DND-41 (cell line): Measurements from ENCODE around the gene AVPI1.
A peak's percentile ranks its signal among the peaks of the same experiment; 100 is the strongest.

Experiments used
- ATAC-seq: fragments of 200-7000 bp; cut with Tn5 transposase; 3 replicates; pipeline ENCODE4 v1.9.1; 2021; ENCODE audit warnings: low read depth; ENCODE audit not compliant: insufficient read depth
- DNase-seq: peaks from one replicate; pipeline ENCODE4 v3.0.0-alpha.2; 2020
- H2AFZ ChIP-seq: 2 replicates; pipeline ENCODE4 v1.6.0; 2012; ENCODE audit warnings: low read depth, low read length
- H3K27ac ChIP-seq: 2 replicates; pipeline ENCODE4 v1.5.1; 2012; ENCODE audit warnings: low read length, inconsistent platforms
- H3K27me3 ChIP-seq: fragments of 200-600 bp; sonication (generic); 2 replicates; pipeline ENCODE4 v1.6.0; 2012; ENCODE audit warnings: low read length, mild to moderate bottlenecking, inconsistent platforms; ENCODE audit not compliant: insufficient read depth, poor library complexity
- H3K36me3 ChIP-seq: 2 replicates; pipeline ENCODE4 v1.5.1; 2012; ENCODE audit warnings: low read length, inconsistent platforms; ENCODE audit not compliant: insufficient read depth
- H3K4me1 ChIP-seq: 2 replicates; pipeline ENCODE4 v1.5.1; 2012; ENCODE audit warnings: mild to moderate bottlenecking, low read length; ENCODE audit not compliant: insufficient read depth
- H3K4me2 ChIP-seq: 2 replicates; pipeline ENCODE4 v1.6.0; 2012; ENCODE audit warnings: mild to moderate bottlenecking, moderate library complexity, low read length, inconsistent platforms; ENCODE audit not compliant: insufficient read depth
- H3K4me3 ChIP-seq, 2 experiments: fragments of 200-600 bp in 1 of 2; shearing (Covaris generic) in 1 of 2; 2 replicates each; pipeline ENCODE4 v1.5.1; 2012 to 2016; ENCODE audit warnings: inconsistent platforms in 2 of 2, low read length in 2 of 2, mild to moderate bottlenecking in 2 of 2, low read depth in 1 of 2, moderate library complexity in 1 of 2
- H3K79me2 ChIP-seq: 2 replicates; pipeline ENCODE4 v1.6.0; 2012; ENCODE audit warnings: low read length, inconsistent platforms; ENCODE audit not compliant: insufficient read depth
- H3K9ac ChIP-seq: 2 replicates; pipeline ENCODE4 v1.6.0; 2012; ENCODE audit warnings: low read depth, mild to moderate bottlenecking, inconsistent platforms, low read length, moderate library complexity
- H3K9me3 ChIP-seq: 2 replicates; pipeline ENCODE4 v1.5.1; 2012; ENCODE audit warnings: low read length, moderate library complexity, mild to moderate bottlenecking, inconsistent platforms; ENCODE audit not compliant: insufficient read depth, severe bottlenecking
- H4K20me1 ChIP-seq: 2 replicates; pipeline ENCODE4 v1.6.0; 2012; ENCODE audit warnings: low read length; ENCODE audit not compliant: insufficient read depth
- CTCF ChIP-seq: IDR thresholded peaks from 2 replicates; pipeline ENCODE4 v1.5.1; 2012; ENCODE audit warnings: borderline replicate concordance, low read length, moderate library complexity, mild to moderate bottlenecking; ENCODE audit not compliant: poor library complexity, severe bottlenecking; ENCODE audit errors: extremely low read depth
- EZH2 ChIP-seq: IDR thresholded peaks from 3 replicates; pipeline ENCODE4 v1.6.1; 2012; ENCODE audit warnings: borderline replicate concordance, low read depth, mild to moderate bottlenecking, moderate library complexity, low read length, inconsistent platforms; ENCODE audit not compliant: severe bottlenecking

The AVPI1 gene

GRCh38 chr10:97733256-97733655 is 46.2 kb upstream of the AVPI1 start:
- no peak overlapping the region for H2AFZ ChIP-seq
- no peak overlapping the region for H3K4me2 ChIP-seq
- ATAC-seq (no peak), DNase-seq (no peak)
- no peak overlapping the region for H3K9ac ChIP-seq
- H3K9me3 ChIP-seq = no peaks in the 10 kb centered on the region
- H3K79me2 ChIP-seq = peaks cover 13% of the 10 kb centered on the region
- no peaks in the 10 kb centered on the region for H3K27me3 ChIP-seq
- peaks cover 17% of the 10 kb centered on the region for H3K4me1 ChIP-seq
- peaks cover 8% of the 10 kb centered on the region; the same call in 1 of the 2 replicates for H3K36me3 ChIP-seq
- H3K27ac ChIP-seq = no peak overlapping the region
- H4K20me1 ChIP-seq = peaks cover 7% of the 10 kb centered on the region
- no peak overlapping the region for H3K4me3 ChIP-seq
- no peak for TF ChIP-seq EZH2
- TF ChIP-seq CTCF = no peak

- Histone ChIP-seq H2AFZ (no peak overlapping the region), H3K79me2 (peaks cover under 1% of the 10 kb centered on the region; the same call in 1 of the 2 replicates), H3K4me2 (no peak overlapping the region), H3K27me3 (no peaks in the 10 kb centered on the region), H3K36me3 (no peaks in the 10 kb centered on the region; the same call in 1 of the 2 replicates), H3K9ac (no peak overlapping the region), H4K20me1 (no peaks in the 10 kb centered on the region), H3K4me1 (peaks cover 9% of the 10 kb centered on the region), H3K4me3 (no peak overlapping the region), H3K27ac (no peak overlapping the region), H3K9me3 (no peaks in the 10 kb centered on the region)
- DNase-seq (no peak), ATAC-seq (no peak)
- TF ChIP-seq EZH2 = no peak
- TF ChIP-seq CTCF = no peak
These were observed 45.0 kb upstream of the AVPI1 start for GRCh38 chr10:97732052-97732359.

GRCh38 chr10:97731346-97732051 is 44.5 kb upstream of the AVPI1 start:
- DNase-seq (peak; percentile 67), ATAC-seq (peak; percentile 78)
- Histone ChIP-seq H3K27ac (no peak overlapping the region), H3K4me2 (no peak overlapping the region), H3K9me3 (no peaks in the 10 kb centered on the region), H3K36me3 (no peaks in the 10 kb centered on the region), H3K79me2 (no peaks in the 10 kb centered on the region), H2AFZ (no peak overlapping the region), H3K4me3 (no peak overlapping the region), H4K20me1 (no peaks in the 10 kb centered on the region), H3K4me1 (peaks cover 5% of the 10 kb centered on the region), H3K9ac (no peak overlapping the region), H3K27me3 (no peaks in the 10 kb centered on the region)
- TF ChIP-seq EZH2 (no peak), CTCF (peak; percentile 96)
